Endothelial cell of umbilical vein (primary cell): Measurements from ENCODE around the gene PRKCZ.

Experiments used
- POLR2A ChIP-seq: IDR thresholded peaks from 2 replicates; pipeline ENCODE4 v1.6.1; 2012; ENCODE audit warnings: low read depth, mild to moderate bottlenecking, control low read depth, low read length
- POLR2AphosphoS5 ChIP-seq: IDR thresholded peaks from 2 replicates; pipeline ENCODE4 v1.6.1; 2012; ENCODE audit warnings: low read depth, mild to moderate bottlenecking, control low read depth, low read length, moderate library complexity; ENCODE audit not compliant: insufficient read depth
- TF ChIP-seq, protein P1 (sequence below), 2 donors: IDR thresholded peaks; 1 replicate in 1 of 2; 2 replicates in 1 of 2; pipeline ENCODE4 v1.5.1; 2011; ENCODE audit warnings: low read length in 2 of 2, mild to moderate bottlenecking in 2 of 2, moderate library complexity in 2 of 2, control low read depth in 1 of 2, inconsistent platforms in 1 of 2, low read depth in 1 of 2; ENCODE audit not compliant: insufficient read depth in 1 of 2; ENCODE audit errors: extremely low read depth in 1 of 2

DNA sequence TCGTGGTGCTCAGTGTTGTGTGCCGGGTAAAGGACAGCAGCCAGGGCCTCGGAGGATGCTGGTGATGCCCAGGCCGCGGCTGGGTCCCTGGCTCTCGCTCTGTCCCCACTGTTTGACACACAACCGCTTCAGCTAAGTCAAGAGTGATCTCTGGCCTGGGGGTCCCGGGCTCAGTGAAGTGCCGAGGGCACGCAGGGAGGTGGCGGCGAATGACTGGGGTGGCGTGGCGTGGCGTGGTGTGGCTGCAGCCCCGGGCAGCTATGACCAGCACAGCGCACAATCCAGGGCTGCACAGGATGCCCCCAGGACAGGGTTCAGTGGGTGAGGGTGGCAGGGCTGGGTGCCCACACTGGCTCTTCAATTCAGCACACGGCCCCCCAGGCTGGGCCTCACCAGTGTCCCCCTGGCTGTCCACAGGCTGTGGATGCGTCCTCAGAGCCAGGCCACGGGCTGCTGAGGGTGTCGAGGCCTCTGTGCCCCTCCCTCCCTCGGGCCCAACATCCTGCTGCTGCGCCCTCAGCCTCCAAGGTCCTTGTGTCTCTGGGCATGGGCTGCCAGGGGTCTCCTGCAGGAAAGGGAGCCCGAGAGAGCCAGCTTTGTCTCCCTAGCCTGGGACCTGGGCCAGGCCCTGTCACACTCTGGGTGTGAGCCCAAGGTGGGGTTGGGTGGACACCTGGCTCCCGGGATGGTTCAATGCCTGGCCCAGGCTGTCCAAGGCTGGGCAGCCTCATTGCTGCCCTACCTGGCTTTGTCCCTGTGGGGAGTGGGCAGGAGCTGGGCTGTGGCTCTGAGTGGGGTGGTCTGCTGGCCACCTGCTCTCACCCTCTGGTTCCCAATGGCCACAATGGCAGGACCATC is 165.9 kb downstream of the PRKCZ start:
- no peak for TF ChIP-seq POLR2A
- TF ChIP-seq, protein P1, sequence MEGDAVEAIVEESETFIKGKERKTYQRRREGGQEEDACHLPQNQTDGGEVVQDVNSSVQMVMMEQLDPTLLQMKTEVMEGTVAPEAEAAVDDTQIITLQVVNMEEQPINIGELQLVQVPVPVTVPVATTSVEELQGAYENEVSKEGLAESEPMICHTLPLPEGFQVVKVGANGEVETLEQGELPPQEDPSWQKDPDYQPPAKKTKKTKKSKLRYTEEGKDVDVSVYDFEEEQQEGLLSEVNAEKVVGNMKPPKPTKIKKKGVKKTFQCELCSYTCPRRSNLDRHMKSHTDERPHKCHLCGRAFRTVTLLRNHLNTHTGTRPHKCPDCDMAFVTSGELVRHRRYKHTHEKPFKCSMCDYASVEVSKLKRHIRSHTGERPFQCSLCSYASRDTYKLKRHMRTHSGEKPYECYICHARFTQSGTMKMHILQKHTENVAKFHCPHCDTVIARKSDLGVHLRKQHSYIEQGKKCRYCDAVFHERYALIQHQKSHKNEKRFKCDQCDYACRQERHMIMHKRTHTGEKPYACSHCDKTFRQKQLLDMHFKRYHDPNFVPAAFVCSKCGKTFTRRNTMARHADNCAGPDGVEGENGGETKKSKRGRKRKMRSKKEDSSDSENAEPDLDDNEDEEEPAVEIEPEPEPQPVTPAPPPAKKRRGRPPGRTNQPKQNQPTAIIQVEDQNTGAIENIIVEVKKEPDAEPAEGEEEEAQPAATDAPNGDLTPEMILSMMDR (IDR thresholded peaks at IDR 0.05; ENCODE audit: extremely low read depth in 1 of 2, insufficient read depth in 1 of 2, low read depth in 1 of 2, low read length in 2 of 2), result no peak
- no peak for TF ChIP-seq POLR2AphosphoS5
